Measurements from ENCODE around the gene CNIH2. TPM values are rescaled to one million over a fixed set of nuclear protein-coding genes. Genes with fewer than 3 reads are reported as not detected.

The CNIH2 gene
- 8.2 TPM for total RNA-seq

GRCh38 chr11:66277471-66278362 is at the start of gene CNIH2:
Gene CNIH2 (plus strand): TSS chr11:66278175. CDS start chr11:66278457, 282 bp downstream.

GRCh38 chr11:66268244-66268951 is 9.6 kb upstream of the CNIH2 start, which contains the start of gene RAB1B:
Gene RAB1B (plus strand): TSS chr11:66268639. CDS start chr11:66268680, 41 bp downstream.

GRCh38 chr11:66288671-66289547 is 10.9 kb downstream of the CNIH2 start, which contains the start of gene YIF1A:
Gene YIF1A (minus strand): TSS chr11:66289143. CDS start chr11:66288985, 158 bp downstream.

GRCh38 chr11:66291706-66292542 is 13.9 kb downstream of the CNIH2 start, which contains the start of gene TMEM151A:
Gene TMEM151A (plus strand): TSS chr11:66291894. CDS start chr11:66292014, 120 bp downstream.

GRCh38 chr11:66316849-66317251 is 38.9 kb downstream of the CNIH2 start, which contains the start of gene CD248:
Gene CD248 (minus strand): TSS chr11:66317044. CDS start chr11:66317027, 17 bp downstream.

Other genes with a start within 250 kb of the CNIH2 start
- 8.4 TPM for gene GAL3ST3, start 229.0 kb upstream of the CNIH2 start, total RNA-seq
- gene SF3B2, start 225.8 kb upstream of the CNIH2 start, total RNA-seq: 125 TPM
- 49.3 TPM for gene PACS1, start 207.9 kb upstream of the CNIH2 start, total RNA-seq
- 32.8 TPM for gene KLC2, start 20.5 kb upstream of the CNIH2 start, total RNA-seq
- gene RAB1B, start 9.5 kb upstream of the CNIH2 start, total RNA-seq: 63.8 TPM
- 54.2 TPM for gene YIF1A, start 11.0 kb downstream of the CNIH2 start, total RNA-seq
- gene TMEM151A, start 13.7 kb downstream of the CNIH2 start, total RNA-seq: 4.0 TPM
- 37.8 TPM for gene CD248, start 38.9 kb downstream of the CNIH2 start, total RNA-seq
- gene RIN1, start 58.3 kb downstream of the CNIH2 start, total RNA-seq: 3.0 TPM
- 21.7 TPM for gene BRMS1, start 66.9 kb downstream of the CNIH2 start, total RNA-seq
- gene B4GAT1, start 69.5 kb downstream of the CNIH2 start, total RNA-seq: 75.3 TPM
- 2.8 TPM for gene SLC29A2, start 93.6 kb downstream of the CNIH2 start, total RNA-seq
- gene NPAS4, start 142.9 kb downstream of the CNIH2 start, total RNA-seq: 0.82 TPM
- gene MRPL11, start 160.7 kb downstream of the CNIH2 start, total RNA-seq: 27.0 TPM
- 13.6 TPM for gene PELI3, start 188.7 kb downstream of the CNIH2 start, total RNA-seq
- gene DPP3, start 202.3 kb downstream of the CNIH2 start, total RNA-seq: 24.1 TPM
- gene BBS1, start 232.5 kb downstream of the CNIH2 start, total RNA-seq: 146 TPM

Measured in camera-type eye (tissue), 1 donor.